HepG2 (cell line): ENCODE results near the gene HOXB5. TPM values are rescaled to one million over a fixed set of nuclear protein-coding genes. Genes with fewer than 3 reads are reported as not detected.

Experiments
- ATAC-seq: fragments of 200-7000 bp; cut with Tn5 transposase; 3 replicates; pipeline ENCODE4 v1.9.1; 2020; ENCODE audit warnings: mild to moderate bottlenecking, moderate library complexity
- BruUV-seq: library from RNA; stranded (reverse); fragments of 400-500 nt; replicated peaks from 2 replicates; lab custom pipeline; 2021; lab: Mats Ljungman, UMichigan
- CTCF ChIA-PET: fragments of 300-600 bp; formaldehyde crosslinking; extraction: SDS; loops from one replicate; lab custom pipeline; 2021; ENCODE audit warnings: low total read pairs, inconsistent platforms, low intra/inter-chr PET ratio; lab: Yijun Ruan, JAX
- POLR2A ChIA-PET: fragments of 350-600 bp; sonication (Branson Sonifier 250); formaldehyde crosslinking; loops from one replicate; lab custom pipeline; 2020; ENCODE audit warnings: antibody characterized with exemption, inconsistent platforms; lab: Yijun Ruan, JAX
- DNase-seq: peaks from one replicate; pipeline ENCODE4 v3.0.0-alpha.2; 2015; ENCODE audit warnings: low spot score
- FAIRE-seq: peaks from 3 replicates; lab custom pipeline; 2011; peaks lifted over from hg19 to GRCh38; lab: Jason Lieb, UNC
- H2AFZ ChIP-seq: one replicate; pipeline ENCODE4 v1.6.1; 2011; ENCODE audit warnings: low read length, inconsistent platforms
- H3K27ac ChIP-seq: fragments of 300-600 bp; 3 replicates; pipeline ENCODE4 v1.8.0; 2011; ENCODE audit warnings: mixed run types, mild to moderate bottlenecking, mixed read lengths, low read length, inconsistent platforms; ENCODE audit not compliant: insufficient read depth; ENCODE audit errors: extremely low read length
- H3K27me3 ChIP-seq, 2 experiments: fragments of 200-600 bp in 1 of 2; 2 replicates in 1 of 2; 3 replicates in 1 of 2; pipeline versions ENCODE4 v1.6.0 to v1.8.0; 2011; ENCODE audit warnings: low read length in 2 of 2, mild to moderate bottlenecking in 2 of 2, moderate library complexity in 2 of 2, inconsistent platforms in 1 of 2; ENCODE audit not compliant: insufficient read depth in 2 of 2, control insufficient read depth in 1 of 2
- H3K36me3 ChIP-seq, 2 experiments: fragments of 200-600 bp in 1 of 2; replicated peaks in 1 of 2; 2 replicates in 1 of 2; 3 replicates in 1 of 2; pipeline versions ENCODE4 v1.5.1 to v1.8.0; 2011; ENCODE audit warnings: low read length in 2 of 2, inconsistent platforms in 1 of 2; ENCODE audit not compliant: insufficient read depth in 2 of 2, control insufficient read depth in 1 of 2
- H3K4me1 ChIP-seq: 2 replicates; pipeline ENCODE4 v1.5.1; 2012; ENCODE audit warnings: low read length, inconsistent platforms; ENCODE audit not compliant: insufficient read depth
- H3K4me2 ChIP-seq: 2 replicates; pipeline ENCODE4 v1.6.0; 2011; ENCODE audit warnings: low read depth, low read length, inconsistent platforms
- H3K4me3 ChIP-seq, 3 experiments: fragments of 200-600 bp in 1 of 3; sonication (generic), shearing (Covaris generic) in 1 of 3; replicated peaks in 1 of 3; 2 replicates each; pipeline ENCODE4 v1.5.1; 2011 to 2016; ENCODE audit warnings: low read length in 3 of 3, inconsistent platforms in 2 of 3, low read depth in 2 of 3, mild to moderate bottlenecking in 2 of 3, control low read depth in 1 of 3, mixed read lengths in 1 of 3; ENCODE audit not compliant: insufficient read depth in 1 of 3
- H3K79me2 ChIP-seq: one replicate; pipeline ENCODE4 v1.6.1; 2011; ENCODE audit warnings: low read length, inconsistent platforms; ENCODE audit not compliant: insufficient read depth
- H3K9ac ChIP-seq: 2 replicates; pipeline ENCODE4 v1.6.0; 2011; ENCODE audit warnings: mild to moderate bottlenecking, low read depth, low read length, inconsistent platforms; ENCODE audit not compliant: insufficient read depth
- H3K9me3 ChIP-seq: 2 replicates; pipeline ENCODE4 v1.5.1; 2012; ENCODE audit warnings: mild to moderate bottlenecking, low read length
- H4K20me1 ChIP-seq: 2 replicates; pipeline ENCODE4 v1.6.0; 2011; ENCODE audit warnings: inconsistent platforms, mild to moderate bottlenecking, low read length, moderate library complexity; ENCODE audit not compliant: insufficient read depth
- FOXA1 ChIP-seq, 2 experiments: fragments of 450-650 bp in 1 of 2; sonication (generic) in 1 of 2; formaldehyde crosslinking in 1 of 2; IDR thresholded peaks; 2 replicates each; pipeline versions ENCODE4 v1.4.0 to v1.6.1; 2016 to 2020; ENCODE audit warnings: missing genetic modification reagents in 1 of 2
- GLI4 ChIP-seq: sonication (generic); formaldehyde crosslinking; IDR thresholded peaks from 2 replicates; pipeline ENCODE4 v1.5.1; 2020; ENCODE audit warnings: missing genetic modification reagents, mild to moderate bottlenecking, moderate library complexity, borderline replicate concordance
- KLF13 ChIP-seq: sonication (generic); formaldehyde crosslinking; IDR thresholded peaks from 2 replicates; pipeline ENCODE4 v1.4.0; 2020; ENCODE audit warnings: mild to moderate bottlenecking, missing genetic modification reagents
- KLF16 ChIP-seq, 2 experiments: sonication (generic) in 1 of 2; formaldehyde crosslinking in 1 of 2; IDR thresholded peaks; 2 replicates each; pipeline versions ENCODE4 v1.6.1 to v1.8.0; 2016 to 2023; ENCODE audit warnings: missing genetic modification reagents in 2 of 2, missing compliant biosample characterization in 1 of 2
- SAFB2 ChIP-seq: sonication (generic); formaldehyde crosslinking; IDR thresholded peaks from 2 replicates; pipeline ENCODE4 v1.5.1; 2020; ENCODE audit warnings: missing genetic modification reagents, low read depth, mild to moderate bottlenecking, borderline replicate concordance
- TAF15 ChIP-seq: fragments of 200-400 bp; formaldehyde crosslinking; IDR thresholded peaks from one replicate; pipeline ENCODE4 v1.6.1; 2018; ENCODE audit warnings: mild to moderate bottlenecking, low read depth, low read length; ENCODE audit not compliant: poor library complexity, severe bottlenecking
- ZFX ChIP-seq: sonication (generic); formaldehyde crosslinking; IDR thresholded peaks from 2 replicates; pipeline ENCODE4 v1.4.0; 2020; ENCODE audit warnings: mild to moderate bottlenecking, low read depth, missing genetic modification reagents, moderate library complexity
- WGBS: methylation state at CpG from one replicate; pipeline ENCODE4 v1.1.6; 2017; ENCODE audit warnings: low lambda C conversion rate; 5-methylcytosine and 5-hydroxymethylcytosine counted together
- in situ Hi-C: cut with HindIII; loops from 2 replicates; pipeline ENCODE4 v1.10.0; 2017; ENCODE audit warnings: low pct_unique_long_range_greater_than_20kb; ENCODE audit not compliant: extremely low pct_ligation_motif_present
- intact Hi-C: fragments of 100-400 bp; cut with micrococcal nuclease; formaldehyde crosslinking; loops from one replicate; pipeline ENCODE4 v1.10.0; 2022; ENCODE audit not compliant: unreplicated experiment
- polyA plus RNA-seq, 8 experiments: library from polyadenylated mRNA; depleted of rRNA in 3 of 8; stranded (reverse) in 7 of 8; unstranded in 1 of 8; fragments of >200 nt; fragmentation: Illumina TruSeq in 4 of 8; extraction: Trizol in 4 of 8; gene quantifications; 2 replicates each; pipeline versions ENCODE4 v1.2.1 to v1.2.3, GENCODE V29; 2011 to 2016; ENCODE audit warnings: low read depth in 4 of 8, missing spikeins in 1 of 8, mixed read lengths in 1 of 8; ENCODE audit not compliant: insufficient read depth in 1 of 8
- total RNA-seq, 5 experiments: library from RNA; depleted of rRNA; stranded (reverse); fragments of >200 nt; fragmentation: Illumina TruSeq; extraction: Trizol; gene quantifications; 2 replicates each; pipeline ENCODE4 v1.2.3, GENCODE V29; 2016; ENCODE audit warnings: low read depth in 1 of 5
- TF ChIP-seq, protein P1 (sequence below): fragments of 450-650 bp; IDR thresholded peaks from 2 replicates; pipeline ENCODE4 v1.6.1; 2017; ENCODE audit warnings: mild to moderate bottlenecking

Gene HOXB5
- total and polyA plus RNA-seq, 2 of the 13 experiments (the other 11 are each of a cell fraction or from before 2014, with no cell fraction given) = not detected

DNA sequence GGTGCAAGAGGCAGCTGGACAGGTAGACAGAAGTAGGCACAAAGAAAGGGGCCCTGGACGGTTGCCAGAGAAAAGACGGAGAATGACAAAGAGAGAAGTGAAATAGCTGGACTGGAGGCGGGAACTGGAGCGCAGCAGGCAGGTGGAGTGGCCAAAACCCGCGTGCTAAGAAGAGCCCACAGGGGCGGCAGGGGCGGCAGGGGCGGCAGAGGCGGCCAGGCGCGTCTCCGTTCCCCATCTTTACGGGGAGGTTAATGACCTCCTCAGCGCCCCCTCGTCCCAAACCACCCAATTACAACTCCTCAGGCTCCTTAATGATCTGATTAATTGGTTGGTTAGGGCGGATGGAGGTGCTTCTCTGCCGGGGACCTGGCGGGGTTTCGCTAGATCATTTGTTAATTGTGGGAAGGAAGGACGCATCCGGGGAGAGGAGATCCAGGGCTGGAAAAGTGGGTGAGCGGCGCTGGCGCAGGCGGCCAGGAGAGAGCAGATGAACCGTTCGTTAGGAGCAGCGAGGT, 48.0 kb upstream of the HOXB5 start:
- Histone ChIP-seq H3K27me3 (peaks cover 28 to 99% of the 10 kb centered on the region in 2 experiments), H4K20me1 (no peaks in the 10 kb centered on the region), H3K4me3 (no peak overlapping the region), H3K79me2 (no peaks in the 10 kb centered on the region), H3K9ac (no peak overlapping the region), H3K27ac (no peak overlapping the region), H3K9me3 (no peaks in the 10 kb centered on the region), H3K4me2 (no peak overlapping the region), H2AFZ (no peak overlapping the region), H3K4me1 (no peaks in the 10 kb centered on the region), H3K36me3 (no peaks in the 10 kb centered on the region)
- DNase-seq (no peak), ATAC-seq (no peak), FAIRE-seq (no peak)
- no TSS peak for BruUV-seq
- WGBS = 43% methylated on average over 28 of the region's 29 CpGs
- intact Hi-C loops (no loop called here), in situ Hi-C loops (no loop called here)
- POLR2A ChIA-PET = no interaction called here
- CTCF ChIA-PET = no interaction called here
- no peak for TF ChIP-seq GLI4 (CRISPR knock-in tag)
- no peak for TF ChIP-seq KLF13 (CRISPR knock-in tag)
- TF ChIP-seq ZFX (CRISPR knock-in tag) = no peak
- no peak for TF ChIP-seq FOXA1 (IDR thresholded peaks at IDR 0.05)
- no peak for TF ChIP-seq FOXA1 (CRISPR knock-in tag; IDR thresholded peaks at IDR 0.05)
- TF ChIP-seq KLF16 (CRISPR knock-in tag; IDR thresholded peaks at IDR 0.05) = no peak

GRCh38 chr17:48640858-48641180, 47.2 kb upstream of the HOXB5 start:
- H3K36me3 ChIP-seq = no peaks in the 10 kb centered on the region
- BruUV-seq = no TSS peak
- FAIRE-seq (no peak), DNase-seq (no peak), ATAC-seq (no peak)
- H3K9me3 ChIP-seq = no peaks in the 10 kb centered on the region
- WGBS = 6% methylated on average over 1 of the region's 1 CpG
- no peak overlapping the region for H3K9ac ChIP-seq
- ChIA-PET CTCF (no interaction called here), POLR2A (no interaction called here)
- H3K4me1 ChIP-seq = 0 out of 2 replicates have a peak, but pooled peaks cover 4% of the 10 kb centered on the region
- H3K27me3 ChIP-seq = peaks cover 22 to 97% of the 10 kb centered on the region in 2 experiments
- intact Hi-C loops (no loop called here), in situ Hi-C loops (no loop called here)
- H4K20me1 ChIP-seq = no peaks in the 10 kb centered on the region
- no peak overlapping the region for H3K27ac ChIP-seq
- TF ChIP-seq SAFB2 (CRISPR knock-in tag) = no peak
- no peak for TF ChIP-seq TAF15
- TF ChIP-seq, protein P1, sequence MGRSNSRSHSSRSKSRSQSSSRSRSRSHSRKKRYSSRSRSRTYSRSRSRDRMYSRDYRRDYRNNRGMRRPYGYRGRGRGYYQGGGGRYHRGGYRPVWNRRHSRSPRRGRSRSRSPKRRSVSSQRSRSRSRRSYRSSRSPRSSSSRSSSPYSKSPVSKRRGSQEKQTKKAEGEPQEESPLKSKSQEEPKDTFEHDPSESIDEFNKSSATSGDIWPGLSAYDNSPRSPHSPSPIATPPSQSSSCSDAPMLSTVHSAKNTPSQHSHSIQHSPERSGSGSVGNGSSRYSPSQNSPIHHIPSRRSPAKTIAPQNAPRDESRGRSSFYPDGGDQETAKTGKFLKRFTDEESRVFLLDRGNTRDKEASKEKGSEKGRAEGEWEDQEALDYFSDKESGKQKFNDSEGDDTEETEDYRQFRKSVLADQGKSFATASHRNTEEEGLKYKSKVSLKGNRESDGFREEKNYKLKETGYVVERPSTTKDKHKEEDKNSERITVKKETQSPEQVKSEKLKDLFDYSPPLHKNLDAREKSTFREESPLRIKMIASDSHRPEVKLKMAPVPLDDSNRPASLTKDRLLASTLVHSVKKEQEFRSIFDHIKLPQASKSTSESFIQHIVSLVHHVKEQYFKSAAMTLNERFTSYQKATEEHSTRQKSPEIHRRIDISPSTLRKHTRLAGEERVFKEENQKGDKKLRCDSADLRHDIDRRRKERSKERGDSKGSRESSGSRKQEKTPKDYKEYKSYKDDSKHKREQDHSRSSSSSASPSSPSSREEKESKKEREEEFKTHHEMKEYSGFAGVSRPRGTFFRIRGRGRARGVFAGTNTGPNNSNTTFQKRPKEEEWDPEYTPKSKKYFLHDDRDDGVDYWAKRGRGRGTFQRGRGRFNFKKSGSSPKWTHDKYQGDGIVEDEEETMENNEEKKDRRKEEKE = no peak
- no peak overlapping the region for H3K4me2 ChIP-seq
- no peak overlapping the region for H3K4me3 ChIP-seq
- H2AFZ ChIP-seq = no peak overlapping the region
- H3K79me2 ChIP-seq = no peaks in the 10 kb centered on the region
